Limb (tissue), 2 donors: ENCODE results near the gene MEIOSIN.

Experiments used
- DNase-seq, 2 donors: peaks; one replicate each; pipeline ENCODE4 v3.0.0-alpha.2; 2016; ENCODE audit errors: extremely low spot score in 2 of 2

MEIOSIN gene

DNA sequence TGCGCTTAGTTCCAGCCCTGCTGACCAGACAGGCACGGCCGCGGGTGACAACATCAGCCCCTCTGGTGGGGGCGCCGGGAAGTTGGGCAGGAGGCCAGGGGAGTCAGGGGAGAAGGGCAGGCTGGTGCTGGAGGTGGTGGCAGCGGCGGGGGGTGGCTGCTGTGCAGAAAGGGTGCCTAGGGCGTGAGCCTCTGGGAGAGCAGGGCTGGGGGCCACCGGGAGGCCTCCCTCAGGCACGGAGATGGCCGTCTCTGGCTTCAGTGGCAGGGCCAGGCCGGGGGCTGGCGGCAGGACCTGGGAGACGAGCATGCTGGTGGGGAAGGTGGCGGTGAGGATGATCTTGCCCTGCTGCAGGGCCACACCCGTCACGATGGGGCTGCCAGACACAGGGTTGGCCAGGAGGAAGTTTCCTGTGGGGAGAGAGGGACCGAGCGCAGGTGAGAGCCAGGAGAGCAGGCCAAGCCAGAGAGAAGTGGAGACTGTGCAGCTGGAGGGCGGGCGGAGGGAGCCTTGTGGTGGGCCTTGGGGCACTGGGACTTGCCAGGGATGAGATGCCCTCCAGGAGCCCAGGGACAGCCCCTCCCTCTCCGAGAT is 32.6 kb downstream of the MEIOSIN start:
- peak in 1 of 2 donors; percentile 48 for DNase-seq

GRCh38 chr19:45766296-45766868 is 33.1 kb downstream of the MEIOSIN start:
- DNase-seq = peak in 1 of 2 donors; percentile 43

DNA sequence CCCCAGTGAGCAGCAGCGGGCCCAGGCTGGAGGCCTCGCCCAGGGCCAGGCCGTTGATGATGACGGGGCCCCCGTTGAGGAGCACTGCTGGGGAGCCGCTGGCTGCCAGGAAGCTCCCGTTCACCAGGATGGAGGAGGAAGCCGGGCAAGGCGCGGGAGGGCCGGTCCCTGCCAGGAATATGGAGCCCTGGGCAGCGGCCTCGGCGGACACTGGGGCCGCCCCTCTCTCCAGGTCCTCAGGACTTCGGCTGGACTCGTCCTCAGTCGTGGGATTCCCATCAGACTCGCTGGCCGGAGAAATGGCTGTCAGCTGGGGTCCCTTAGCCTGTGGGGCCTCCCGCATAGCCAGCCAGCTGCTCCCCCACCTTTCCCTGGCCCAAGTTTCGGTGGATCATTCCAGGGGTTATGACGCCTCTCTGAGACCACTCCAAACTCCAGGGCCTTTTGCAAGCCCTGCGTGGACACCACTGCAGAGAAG is 33.7 kb downstream of the MEIOSIN start:
- peak in 1 of 2 donors; percentile 46 for DNase-seq

DNA sequence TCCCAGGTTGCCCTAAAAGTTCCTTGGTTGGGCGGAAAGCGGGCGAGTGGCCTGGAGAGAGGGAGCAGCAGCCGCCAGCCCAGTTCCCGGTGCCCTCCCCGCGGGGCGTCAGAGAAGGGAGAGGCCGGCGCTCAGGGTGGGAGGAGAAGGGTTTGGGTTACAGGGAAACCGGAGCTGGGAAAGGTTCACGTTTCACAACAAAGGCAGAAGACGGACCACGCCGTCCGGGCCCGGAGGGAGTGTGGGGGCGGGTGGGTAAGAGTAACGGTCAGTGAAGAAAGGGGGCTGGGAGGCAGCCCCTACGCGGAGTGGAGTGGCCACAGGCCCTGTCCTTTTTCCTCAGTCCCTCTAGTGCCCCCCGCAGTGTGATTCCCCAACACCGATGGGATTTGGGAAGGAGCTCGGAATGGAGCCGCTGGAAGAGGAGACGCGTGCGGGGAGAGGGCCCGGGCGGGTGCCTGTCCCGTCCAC is 34.2 kb downstream of the MEIOSIN start:
- peak; percentile 51 to 83 for DNase-seq

GRCh38 chr19:45767881-45768654 is 34.8 kb downstream of the MEIOSIN start:
- peak; percentile 36 to 78 for DNase-seq

DNA sequence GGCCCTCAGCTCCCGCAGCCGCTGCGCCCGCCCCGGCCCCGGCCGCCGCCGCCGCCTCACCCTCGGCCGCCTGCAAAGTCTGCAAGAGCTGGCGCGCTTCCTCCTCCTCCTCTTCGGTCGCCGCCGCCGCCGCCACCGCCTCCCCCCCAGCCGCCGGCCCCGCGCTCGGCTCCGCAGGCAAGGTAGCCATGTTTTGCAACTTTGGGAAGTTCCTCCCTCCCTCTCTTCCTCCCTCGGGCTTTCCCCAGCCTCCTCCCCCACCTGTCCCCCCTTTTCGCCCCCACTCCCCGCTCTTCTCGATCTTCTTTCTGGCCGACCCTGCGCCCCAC is 35.4 kb downstream of the MEIOSIN start:
- peak in 1 of 2 donors; percentile 65 for DNase-seq

GRCh38 chr19:45768984-45769782 is 35.9 kb downstream of the MEIOSIN start, which contains the start of gene SIX5:
SIX5 (minus strand) TSS chr19:45769252; CDS start chr19:45768844, 408 bp downstream.
- DNase-seq = peak; percentile 98 to 100

DNA sequence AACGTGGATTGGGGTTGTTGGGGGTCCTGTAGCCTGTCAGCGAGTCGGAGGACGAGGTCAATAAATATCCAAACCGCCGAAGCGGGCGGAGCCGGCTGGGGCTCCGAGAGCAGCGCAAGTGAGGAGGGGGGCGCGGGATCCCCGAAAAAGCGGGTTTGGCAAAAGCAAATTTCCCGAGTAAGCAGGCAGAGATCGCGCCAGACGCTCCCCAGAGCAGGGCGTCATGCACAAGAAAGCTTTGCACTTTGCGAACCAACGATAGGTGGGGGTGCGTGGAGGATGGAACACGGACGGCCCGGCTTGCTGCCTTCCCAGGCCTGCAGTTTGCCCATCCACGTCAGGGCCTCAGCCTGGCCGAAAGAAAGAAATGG is 36.6 kb downstream of the MEIOSIN start:
- peak in 1 of 2 donors; percentile 78 for DNase-seq

GRCh38 chr19:45770192-45771101 is 37.2 kb downstream of the MEIOSIN start:
- DNase-seq = peak; percentile 96

DNA sequence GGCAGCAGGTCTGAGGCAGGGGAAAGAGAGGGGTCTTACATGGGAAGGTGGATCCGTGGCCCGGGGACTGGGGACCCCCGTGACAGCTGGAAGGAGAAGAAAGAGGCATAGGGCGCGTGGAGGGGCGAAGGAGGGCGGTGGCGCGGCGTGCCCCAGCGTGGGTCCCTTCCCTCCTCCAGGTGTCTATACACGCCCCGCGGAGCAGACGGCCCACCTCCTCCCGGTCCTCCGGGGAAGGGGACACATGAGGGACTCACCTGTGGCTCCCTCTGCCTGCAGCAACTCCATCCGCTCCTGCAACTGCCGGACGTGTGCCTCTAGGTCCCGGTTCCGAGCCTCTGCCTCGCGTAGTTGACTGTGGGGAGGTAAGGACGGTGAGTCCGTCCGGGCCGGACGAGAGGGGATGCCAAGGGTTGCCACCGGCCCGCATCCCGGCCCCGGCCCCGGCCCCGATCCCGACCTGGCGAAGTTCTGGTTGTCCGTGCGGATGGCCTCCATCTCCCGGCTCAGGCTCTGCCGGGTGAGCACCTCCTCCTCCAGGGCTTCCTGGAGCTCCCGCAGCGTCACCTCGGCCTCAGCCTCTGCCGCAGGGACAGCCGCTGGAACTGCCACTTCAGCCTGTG is 38.2 kb downstream of the MEIOSIN start:
- DNase-seq = peak in 1 of 2 donors; percentile 57

DNA sequence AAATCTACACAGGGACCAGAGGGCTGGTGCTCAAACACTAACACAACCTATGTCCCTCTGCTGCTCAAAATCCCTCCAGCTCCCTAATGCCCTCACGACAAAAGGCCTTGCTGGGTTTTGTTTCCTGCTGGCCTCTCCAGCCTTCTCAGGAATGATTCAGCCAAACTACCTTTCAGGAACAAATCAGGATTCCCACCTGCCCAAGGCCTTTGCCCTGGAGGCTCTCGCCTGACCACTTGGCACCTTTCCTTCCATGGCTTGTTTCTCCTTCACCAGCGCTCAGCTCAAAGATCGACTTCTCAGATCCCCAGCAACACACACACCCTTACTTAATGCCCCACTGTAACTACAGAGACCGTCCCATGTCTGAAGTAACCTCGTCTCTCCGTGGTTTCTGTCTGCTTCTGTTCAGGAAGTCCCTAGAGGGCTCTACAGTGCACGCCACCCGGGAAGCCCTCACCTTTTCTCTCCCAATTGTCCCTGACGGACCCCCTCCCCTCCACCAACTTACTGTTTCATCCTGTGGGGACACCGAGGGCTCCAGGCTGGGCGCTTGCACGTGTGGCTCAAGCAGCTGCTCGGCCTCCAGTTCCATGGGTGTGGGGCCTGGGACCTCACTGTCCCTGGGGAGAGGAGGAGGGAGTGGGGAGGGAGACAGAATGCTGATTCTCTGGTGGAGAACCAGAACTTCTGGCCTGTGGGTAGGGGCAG is 39.0 kb downstream of the MEIOSIN start:
- DNase-seq = no peak

DNA sequence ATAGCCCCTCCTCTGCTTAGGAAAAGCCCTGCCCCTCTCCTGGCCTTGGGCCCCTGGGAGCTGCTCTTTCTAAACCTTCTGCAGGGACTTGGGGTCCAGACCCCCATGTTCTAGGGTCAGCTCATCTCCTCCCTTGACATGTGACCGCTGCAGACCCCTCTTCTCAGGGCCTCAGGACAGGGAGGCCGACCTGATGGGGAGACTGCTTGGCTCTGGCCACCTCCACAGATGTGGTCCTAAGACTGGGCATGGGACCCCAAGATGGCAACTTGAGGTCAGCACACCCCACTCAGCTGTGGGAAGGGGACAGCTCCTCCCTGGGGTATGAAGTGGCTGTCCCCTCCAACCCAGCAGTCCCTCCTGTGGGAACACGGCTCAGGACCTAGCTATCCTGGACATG is 39.7 kb downstream of the MEIOSIN start:
- no peak for DNase-seq

- DNase-seq = no peak
These were observed 40.1 kb downstream of the MEIOSIN start for GRCh38 chr19:45773384-45773783.

DNA sequence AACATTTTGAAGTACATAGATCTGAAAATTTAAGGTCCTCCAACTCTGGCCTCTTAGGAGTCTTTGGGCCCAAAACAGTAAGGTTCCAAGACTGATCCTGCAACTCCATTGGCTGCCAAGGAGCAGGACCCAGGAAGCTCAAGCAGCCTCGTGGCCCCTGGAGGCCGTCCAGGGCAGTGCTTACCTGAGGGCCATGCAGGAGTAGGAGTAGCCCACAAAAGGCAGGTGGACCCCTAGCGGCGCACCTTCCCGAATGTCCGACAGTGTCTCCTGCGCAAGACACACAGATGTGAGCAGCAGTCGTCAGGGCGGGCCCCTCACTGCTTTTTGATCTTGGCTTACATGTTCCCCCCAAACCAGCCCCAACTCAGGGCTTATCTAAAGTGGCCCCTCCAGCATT is 41.5 kb downstream of the MEIOSIN start:
- no peak for DNase-seq

DNA sequence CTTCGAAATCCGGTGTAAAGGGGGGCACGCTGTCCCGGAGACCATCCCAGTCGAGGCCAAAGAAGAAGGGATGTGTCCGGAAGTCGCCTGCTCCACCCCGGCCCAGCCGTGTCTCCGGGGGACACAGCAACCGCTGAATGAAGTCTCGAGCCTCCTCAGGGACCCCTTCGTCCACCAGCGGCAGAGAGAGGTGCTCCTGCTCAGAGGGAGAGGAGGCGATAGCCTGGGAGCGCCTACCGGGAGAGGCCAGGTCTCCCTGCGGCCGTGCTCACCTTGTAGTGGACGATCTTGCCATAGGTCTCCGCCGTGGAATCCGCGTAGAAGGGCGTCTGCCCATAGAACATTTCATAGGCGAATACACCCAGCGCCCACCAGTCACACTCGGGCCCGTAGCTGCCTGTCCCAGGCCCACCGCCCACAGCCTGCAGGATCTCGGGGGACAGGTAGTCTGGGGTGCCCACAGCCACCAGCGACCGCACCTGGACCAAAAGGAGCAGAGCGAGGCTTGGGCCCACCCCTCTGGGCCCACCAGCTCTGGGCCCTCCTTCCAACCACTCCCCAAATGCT is 44.2 kb downstream of the MEIOSIN start:
- DNase-seq = no peak

GRCh38 chr19:45778010-45778661 is 44.9 kb downstream of the MEIOSIN start:
- DNase-seq = no peak

DNA sequence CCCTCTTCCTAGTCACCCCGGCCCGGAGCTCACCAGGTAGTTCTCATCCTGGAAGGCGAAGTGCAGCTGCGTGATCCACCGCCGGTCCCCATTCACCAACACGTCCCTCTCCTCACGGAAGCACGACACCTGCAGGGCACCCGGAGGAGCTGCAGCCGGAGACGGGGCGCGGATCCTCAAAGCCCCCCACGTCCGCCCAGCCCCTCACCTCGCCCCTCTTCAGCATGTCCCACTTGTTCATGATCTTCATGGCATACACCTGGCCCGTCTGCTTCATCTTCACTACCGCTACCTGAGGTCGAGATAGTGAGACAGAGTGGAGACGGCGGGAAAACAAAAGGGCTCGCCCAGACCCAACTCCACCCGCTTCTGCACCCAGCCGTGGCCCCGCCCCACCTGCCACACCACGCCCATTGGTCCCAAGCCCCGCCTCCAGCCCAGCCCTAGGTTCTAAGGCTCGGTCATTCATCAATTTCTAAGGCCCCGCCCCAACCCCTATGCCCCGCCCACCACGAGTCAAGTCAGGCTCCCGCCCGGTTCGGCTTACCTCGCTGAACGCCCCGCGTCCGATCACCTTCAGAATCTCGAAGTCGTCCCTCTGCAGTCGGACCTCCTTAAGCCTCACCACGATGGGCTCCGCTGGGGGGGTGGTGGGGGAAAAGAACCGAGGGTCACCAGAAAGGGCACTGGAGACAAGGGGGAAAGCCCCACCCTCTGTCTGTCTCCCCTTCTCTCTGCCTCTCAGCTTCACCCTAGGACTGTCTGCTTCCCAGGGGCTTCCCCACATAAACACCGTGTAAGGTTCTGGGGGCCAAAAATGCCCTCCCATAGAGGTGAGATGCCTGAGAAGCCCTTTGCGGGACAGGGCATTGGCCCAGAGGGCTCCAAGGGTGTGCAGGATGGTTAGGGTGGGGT is 46.2 kb downstream of the MEIOSIN start:
- DNase-seq = peak in 1 of 2 donors; percentile 88

DNA sequence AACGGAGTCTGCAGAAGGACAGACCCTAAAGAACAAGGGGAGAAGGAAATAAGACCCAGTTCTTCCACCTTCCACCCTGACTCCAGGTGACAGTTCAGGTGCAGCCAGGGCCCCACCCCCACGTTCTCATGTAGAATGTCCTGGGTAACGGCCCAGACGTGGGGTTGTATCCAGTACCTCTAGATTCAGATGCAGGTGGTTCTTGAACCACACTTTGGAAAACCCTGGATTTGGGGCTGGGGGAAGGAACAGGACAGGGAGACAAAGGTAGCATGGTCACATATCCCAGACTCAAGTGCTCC is 46.9 kb downstream of the MEIOSIN start:
- no peak for DNase-seq
